Measurements from ENCODE around the gene LCN15. TPM values are rescaled to one million over a fixed set of nuclear protein-coding genes. Genes with fewer than 3 reads are reported as not detected.

Gene LCN15
- total RNA-seq, 1 experiment from 2014 or later: not detected

DNA sequence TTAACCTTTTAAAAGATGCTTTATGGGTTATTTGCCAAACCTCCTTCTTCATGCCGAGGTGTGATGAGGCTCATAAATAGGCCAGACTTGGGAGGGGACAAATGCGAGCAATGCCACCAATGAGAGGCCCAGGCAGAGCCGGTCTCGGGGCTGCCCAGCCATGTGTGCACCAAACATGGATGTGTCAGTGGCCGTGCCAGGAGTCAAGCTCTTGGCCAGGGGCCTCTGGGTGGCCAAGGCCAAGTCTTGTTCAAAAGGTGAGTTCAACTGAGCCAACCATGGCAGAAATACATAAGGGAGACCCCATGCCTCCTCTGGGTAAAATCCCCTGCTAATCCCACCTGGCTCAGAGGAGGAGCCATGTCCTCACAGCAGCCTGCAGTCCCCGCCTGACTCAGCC, 10.9 kb upstream of the LCN15 start:
- no TSS peak for BruUV-seq (replicated peaks)
- TF ChIP-seq, protein P1, sequence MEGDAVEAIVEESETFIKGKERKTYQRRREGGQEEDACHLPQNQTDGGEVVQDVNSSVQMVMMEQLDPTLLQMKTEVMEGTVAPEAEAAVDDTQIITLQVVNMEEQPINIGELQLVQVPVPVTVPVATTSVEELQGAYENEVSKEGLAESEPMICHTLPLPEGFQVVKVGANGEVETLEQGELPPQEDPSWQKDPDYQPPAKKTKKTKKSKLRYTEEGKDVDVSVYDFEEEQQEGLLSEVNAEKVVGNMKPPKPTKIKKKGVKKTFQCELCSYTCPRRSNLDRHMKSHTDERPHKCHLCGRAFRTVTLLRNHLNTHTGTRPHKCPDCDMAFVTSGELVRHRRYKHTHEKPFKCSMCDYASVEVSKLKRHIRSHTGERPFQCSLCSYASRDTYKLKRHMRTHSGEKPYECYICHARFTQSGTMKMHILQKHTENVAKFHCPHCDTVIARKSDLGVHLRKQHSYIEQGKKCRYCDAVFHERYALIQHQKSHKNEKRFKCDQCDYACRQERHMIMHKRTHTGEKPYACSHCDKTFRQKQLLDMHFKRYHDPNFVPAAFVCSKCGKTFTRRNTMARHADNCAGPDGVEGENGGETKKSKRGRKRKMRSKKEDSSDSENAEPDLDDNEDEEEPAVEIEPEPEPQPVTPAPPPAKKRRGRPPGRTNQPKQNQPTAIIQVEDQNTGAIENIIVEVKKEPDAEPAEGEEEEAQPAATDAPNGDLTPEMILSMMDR (IDR thresholded peaks at IDR 0.05; ENCODE audit: unreplicated experiment): no peak
- Mint-ChIP-seq H3K4me3 (ENCODE audit: unreplicated experiment) (no peak overlapping the region), H3K27ac (ENCODE audit: low read depth, unreplicated experiment) (no peak overlapping the region), H3K4me1 (ENCODE audit: insufficient read depth, unreplicated experiment) (no peaks in the 10 kb centered on the region), H3K9me3 (ENCODE audit: unreplicated experiment) (no peaks in the 10 kb centered on the region), H3K36me3 (ENCODE audit: insufficient read depth, unreplicated experiment) (no peaks in the 10 kb centered on the region), H3K27me3 (ENCODE audit: insufficient read depth, unreplicated experiment) (peaks cover 38% of the 10 kb centered on the region)
- ChIA-PET CTCF (interaction anchor here (1.1 to 1.9 kb wide), 3 partner anchors 9 to 14 kb away, joined by 3 to 9 read pairs (median 6); no protein-coding TSS in a partner anchor), POLR2A (interaction anchor here (0.6 kb wide), 1 partner anchor 142 kb away, joined by 3 read pairs; no protein-coding TSS in a partner anchor)
- no peak for DNase-seq (ENCODE audit: unreplicated experiment)
- intact Hi-C loops (cut with micrococcal nuclease): no loop called here

DNA sequence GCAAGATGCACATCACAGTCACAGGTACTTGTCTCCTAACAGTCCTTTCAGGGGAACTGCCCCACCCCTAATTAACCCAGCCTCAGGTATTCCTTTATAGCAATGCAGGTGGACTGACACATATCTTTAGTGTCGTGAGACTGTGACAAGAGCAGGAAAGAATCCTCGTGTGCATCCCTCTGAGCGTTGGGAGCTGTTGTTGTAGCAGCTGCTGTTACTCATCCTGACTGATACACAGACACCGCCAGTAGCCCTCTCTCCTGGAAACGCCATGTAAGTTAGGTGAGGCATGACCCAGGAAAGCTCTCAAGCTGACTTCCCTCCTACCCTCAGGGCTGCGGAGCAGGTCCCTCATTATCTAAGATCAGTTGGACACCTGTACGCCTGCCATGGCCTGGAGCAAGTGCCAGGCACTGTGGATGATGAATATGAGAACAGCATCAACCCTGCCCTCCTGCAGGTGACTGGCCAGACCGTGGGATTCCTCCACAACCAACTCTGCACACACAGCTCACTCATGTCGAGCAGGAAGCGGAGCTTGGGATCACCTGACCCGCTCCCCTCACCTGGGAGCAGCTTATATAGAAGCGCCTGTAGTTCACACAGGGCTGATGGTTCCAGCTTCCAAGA, 10.2 kb upstream of the LCN15 start:
- no TSS peak for BruUV-seq (replicated peaks)
- Mint-ChIP-seq H3K27me3 (ENCODE audit: insufficient read depth, unreplicated experiment) (peaks cover 31% of the 10 kb centered on the region), H3K4me3 (ENCODE audit: unreplicated experiment) (no peak overlapping the region), H3K27ac (ENCODE audit: low read depth, unreplicated experiment) (no peak overlapping the region), H3K4me1 (ENCODE audit: insufficient read depth, unreplicated experiment) (no peaks in the 10 kb centered on the region), H3K9me3 (ENCODE audit: unreplicated experiment) (no peaks in the 10 kb centered on the region), H3K36me3 (ENCODE audit: insufficient read depth, unreplicated experiment) (no peaks in the 10 kb centered on the region)
- ChIA-PET POLR2A (interaction anchor here (0.5 to 0.6 kb wide), 2 partner anchors 33 to 142 kb away, joined by 3 read pairs; no protein-coding TSS in a partner anchor), CTCF (interaction anchor here (0.7 to 1.9 kb wide), 6 partner anchors 9 to 290 kb away, joined by 3 to 9 read pairs (median 3); partner anchors contain the start of genes LCN15 and LCN8)
- TF ChIP-seq, protein P1 (IDR thresholded peaks at IDR 0.05; ENCODE audit: unreplicated experiment): no peak
- intact Hi-C loops (cut with micrococcal nuclease): no loop called here
- no peak for DNase-seq (ENCODE audit: unreplicated experiment)

GRCh38 chr9:136773386-136774044, 9.2 kb upstream of the LCN15 start:
- Mint-ChIP-seq H3K36me3 (ENCODE audit: insufficient read depth, unreplicated experiment) (no peaks in the 10 kb centered on the region), H3K9me3 (ENCODE audit: unreplicated experiment) (no peaks in the 10 kb centered on the region), H3K4me3 (ENCODE audit: unreplicated experiment) (no peak overlapping the region), H3K27ac (ENCODE audit: low read depth, unreplicated experiment) (no peak overlapping the region), H3K4me1 (ENCODE audit: insufficient read depth, unreplicated experiment) (no peaks in the 10 kb centered on the region), H3K27me3 (ENCODE audit: insufficient read depth, unreplicated experiment) (peaks cover 21% of the 10 kb centered on the region)
- TF ChIP-seq, protein P1 (IDR thresholded peaks at IDR 0.05; ENCODE audit: unreplicated experiment): no peak
- intact Hi-C loops (cut with micrococcal nuclease): no loop called here
- ChIA-PET CTCF (interaction anchor here (1.1 to 1.9 kb wide), 3 partner anchors 9 to 15 kb away, joined by 3 to 9 read pairs (median 3); partner anchors contain the start of genes LCN15 and LCN8), POLR2A (no interaction called here)
- BruUV-seq (replicated peaks): no TSS peak
- no peak for DNase-seq (ENCODE audit: unreplicated experiment)

DNA sequence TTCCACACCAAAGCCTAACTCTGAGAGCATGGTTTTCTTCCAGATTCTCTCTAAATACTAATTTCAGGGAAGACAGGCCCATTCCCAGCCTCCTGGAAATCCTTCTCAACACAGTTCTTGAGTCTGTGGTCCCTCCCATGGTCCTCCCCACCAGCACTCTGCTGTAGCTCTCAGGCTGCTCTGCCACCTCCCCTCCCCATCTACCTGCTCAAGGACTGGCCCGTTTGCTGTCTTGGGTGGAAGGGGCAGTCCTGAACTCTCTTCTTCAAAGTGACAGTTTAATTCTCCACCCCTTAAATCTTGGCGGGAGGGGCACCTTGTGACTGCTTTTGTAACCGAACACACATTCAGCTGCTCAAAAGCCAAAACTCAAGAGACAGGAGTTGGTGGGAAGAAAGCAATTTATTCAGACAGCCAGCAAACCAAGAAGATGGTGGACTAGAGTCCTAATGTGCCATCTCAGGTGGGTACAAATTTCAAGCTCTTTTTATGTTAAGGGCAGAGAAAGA, 7.6 kb upstream of the LCN15 start:
- DNase-seq (ENCODE audit: unreplicated experiment): no peak
- Mint-ChIP-seq H3K27ac (ENCODE audit: low read depth, unreplicated experiment) (no peak overlapping the region), H3K9me3 (ENCODE audit: unreplicated experiment) (no peaks in the 10 kb centered on the region), H3K4me1 (ENCODE audit: insufficient read depth, unreplicated experiment) (peaks cover 2% of the 10 kb centered on the region), H3K4me3 (ENCODE audit: unreplicated experiment) (no peak overlapping the region), H3K27me3 (ENCODE audit: insufficient read depth, unreplicated experiment) (peaks cover 5% of the 10 kb centered on the region), H3K36me3 (ENCODE audit: insufficient read depth, unreplicated experiment) (no peaks in the 10 kb centered on the region)
- intact Hi-C loops (cut with micrococcal nuclease): no loop called here
- ChIA-PET CTCF (interaction anchor here (1.2 to 3.1 kb wide), 2 partner anchors 16 to 44 kb away, joined by 5 to 11 read pairs; no protein-coding TSS in a partner anchor), POLR2A (interaction anchor here (0.6 to 0.7 kb wide), 4 partner anchors 8 to 77 kb away, joined by 3 read pairs; no protein-coding TSS in a partner anchor)
- no TSS peak for BruUV-seq (replicated peaks)
- TF ChIP-seq, protein P1 (IDR thresholded peaks at IDR 0.05; ENCODE audit: unreplicated experiment): no peak

All from MCF 10A (cell line).